Inflammatory macrophage (primary cell): ENCODE data around the gene SSMEM1.

Source experiments
- DNase-seq, 2 donors: peaks; one replicate each; pipeline ENCODE4 v3.0.0-alpha.2; 2020 to 2022

The SSMEM1 gene

GRCh38 chr7:130254555-130254954 is 46.9 kb downstream of the SSMEM1 start:
- no peak for DNase-seq

GRCh38 chr7:130256704-130257103 is 49.0 kb downstream of the SSMEM1 start:
- DNase-seq = no peak

GRCh38 chr7:130258494-130259078 is 50.9 kb downstream of the SSMEM1 start:
- no peak for DNase-seq

GRCh38 chr7:130262448-130262847 is 54.8 kb downstream of the SSMEM1 start:
- DNase-seq = no peak

- DNase-seq = no peak
Observed at GRCh38 chr7:130263130-130263529, 55.5 kb downstream of the SSMEM1 start.
